Kidney epithelial cell (primary cell): ENCODE measurements around the gene CEP85. TPM values are rescaled to one million over a fixed set of nuclear protein-coding genes. Genes with fewer than 3 reads are reported as not detected.
"Not testable (repeated sequence)": the region's sequence is repeated elsewhere in the genome, so short reads cannot be mapped to it uniquely, and the experiment has no call there.

Source experiments
- DNase-seq: peaks from one replicate; pipeline ENCODE4 v3.0.0-alpha.2; 2010; ENCODE audit warnings: low read depth
- H3K27me3 ChIP-seq: 2 replicates; pipeline ENCODE4 v1.6.0; 2011; ENCODE audit warnings: low read length; ENCODE audit not compliant: control insufficient read depth, insufficient read depth
- H3K36me3 ChIP-seq: 2 replicates; pipeline ENCODE4 v1.5.1; 2011; ENCODE audit warnings: low read length; ENCODE audit not compliant: control insufficient read depth, insufficient read depth
- H3K4me3 ChIP-seq: 2 replicates; pipeline ENCODE4 v1.5.1; 2011; ENCODE audit warnings: low read depth, mild to moderate bottlenecking, control low read depth, low read length
- CTCF ChIP-seq: IDR thresholded peaks from 2 replicates; pipeline ENCODE4 v1.5.1; 2011; ENCODE audit warnings: mild to moderate bottlenecking, moderate library complexity, low read length, control low read depth, inconsistent platforms; ENCODE audit not compliant: insufficient read depth, poor library complexity, severe bottlenecking
- total RNA-seq: library from RNA; depleted of rRNA; stranded (reverse); fragments of >200 nt; gene quantifications from 2 replicates; pipeline ENCODE4 v1.2.3, GENCODE V29; 2015

Gene CEP85
- total RNA-seq, 1 donor from 2014 or later, result 7.5 TPM

- no peak for TF ChIP-seq CTCF
- H3K27me3 ChIP-seq, result peaks cover 5% of the 10 kb centered on the region
- H3K36me3 ChIP-seq, result no peaks in the 10 kb centered on the region
- H3K4me3 ChIP-seq, result peak overlapping the region; percentile 49
- no peak for DNase-seq
These were observed 8.8 kb upstream of the CEP85 start for GRCh38 chr1:26225033-26225831.

GRCh38 chr1:26230682-26231081 is 3.3 kb upstream of the CEP85 start:
- DNase-seq, H3K27me3 ChIP-seq, H3K4me3 ChIP-seq, H3K36me3 ChIP-seq: not testable (repeated sequence)

GRCh38 chr1:26234644-26235370 is 807 bp downstream of the CEP85 start:
- no peak for DNase-seq
- Histone ChIP-seq H3K4me3 (peak overlapping the region; percentile 95), H3K27me3 (no peaks in the 10 kb centered on the region), H3K36me3 (no peaks in the 10 kb centered on the region)
- TF ChIP-seq CTCF, result peak; percentile 22

- Histone ChIP-seq H3K27me3 (no peaks in the 10 kb centered on the region), H3K4me3 (no peak overlapping the region), H3K36me3 (no peaks in the 10 kb centered on the region)
- TF ChIP-seq CTCF, result no peak
- no peak for DNase-seq
These were observed 3.4 kb downstream of the CEP85 start for GRCh38 chr1:26237230-26237966.

GRCh38 chr1:26239936-26240335 is 5.9 kb downstream of the CEP85 start:
- Histone ChIP-seq H3K4me3 (no peak overlapping the region), H3K36me3 (no peaks in the 10 kb centered on the region), H3K27me3 (no peaks in the 10 kb centered on the region)
- no peak for DNase-seq
- no peak for TF ChIP-seq CTCF

- Histone ChIP-seq H3K4me3 (no peak overlapping the region), H3K27me3 (no peaks in the 10 kb centered on the region), H3K36me3 (no peaks in the 10 kb centered on the region)
- TF ChIP-seq CTCF, result no peak
- DNase-seq, result no peak
These were observed 18.7 kb downstream of the CEP85 start for GRCh38 chr1:26252718-26253117.
